ENCODE data around the gene TMEM92. TPM values are rescaled to one million over a fixed set of nuclear protein-coding genes. Genes with fewer than 3 reads are reported as not detected.

Gene TMEM92
- total RNA-seq, 3 donors from 2014 or later (not counting 1 experiment from before 2014, with no cell fraction given): not detected

DNA sequence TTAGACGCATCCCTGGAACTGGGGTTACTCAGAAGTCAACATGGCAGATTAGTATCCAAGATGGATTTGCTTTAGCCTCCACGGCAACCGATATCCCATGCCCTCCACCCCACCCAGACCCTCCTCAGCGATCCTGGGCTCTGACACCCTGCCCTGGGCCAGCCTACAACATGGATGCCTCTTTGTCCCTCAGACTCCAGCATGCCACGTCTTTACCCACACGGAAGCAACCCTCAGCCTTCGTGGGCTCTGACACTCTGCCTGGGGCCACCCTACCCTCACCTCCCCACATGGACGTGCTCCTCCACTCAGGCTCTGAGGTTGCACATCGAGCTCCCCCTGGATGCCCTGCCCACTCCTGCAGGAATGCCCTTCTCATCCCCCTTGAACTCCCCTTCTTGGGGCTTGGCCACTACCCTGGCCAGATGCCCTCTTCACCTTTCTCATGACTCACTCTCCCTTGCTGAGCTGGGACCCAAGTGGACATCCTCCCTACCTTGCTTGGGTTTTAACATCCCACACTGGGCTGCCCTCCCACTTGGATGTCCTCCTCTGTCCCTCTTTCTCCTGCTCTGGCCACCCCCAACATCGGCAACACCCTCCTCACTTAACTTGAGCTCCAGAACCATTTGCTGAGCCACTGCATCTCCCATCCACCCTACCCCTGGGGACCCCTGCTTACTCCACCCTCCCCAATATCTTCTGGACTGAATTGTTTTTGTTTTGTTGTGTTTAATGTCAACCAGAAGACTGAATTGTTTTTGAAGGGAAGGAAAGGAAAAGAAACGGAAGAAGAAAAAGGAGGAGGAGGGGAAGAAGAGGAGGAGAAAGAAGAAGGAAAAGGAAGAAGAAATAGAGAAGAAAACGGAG lies 18.3 kb upstream of the TMEM92 start:
- Mint-ChIP-seq H3K27ac (no peak overlapping the region), H3K27me3 (ENCODE audit: low read depth in 2 of 2) (peaks cover 13% of the 10 kb centered on the region in 2 donors), H3K36me3 (no peaks in the 10 kb centered on the region), H3K4me3 (no peak overlapping the region), H3K4me1 (no peaks in the 10 kb centered on the region), H3K9me3 (no peaks in the 10 kb centered on the region)
- no peaks in the 10 kb centered on the region for H3K4me1 ChIP-seq (ENCODE audit: control insufficient read depth, insufficient read depth, low read length)
- DNase-seq (no peak), ATAC-seq (no peak)
- no peak overlapping the region for H3K27ac ChIP-seq (ENCODE audit: low read length)
- TF ChIP-seq, protein P1, sequence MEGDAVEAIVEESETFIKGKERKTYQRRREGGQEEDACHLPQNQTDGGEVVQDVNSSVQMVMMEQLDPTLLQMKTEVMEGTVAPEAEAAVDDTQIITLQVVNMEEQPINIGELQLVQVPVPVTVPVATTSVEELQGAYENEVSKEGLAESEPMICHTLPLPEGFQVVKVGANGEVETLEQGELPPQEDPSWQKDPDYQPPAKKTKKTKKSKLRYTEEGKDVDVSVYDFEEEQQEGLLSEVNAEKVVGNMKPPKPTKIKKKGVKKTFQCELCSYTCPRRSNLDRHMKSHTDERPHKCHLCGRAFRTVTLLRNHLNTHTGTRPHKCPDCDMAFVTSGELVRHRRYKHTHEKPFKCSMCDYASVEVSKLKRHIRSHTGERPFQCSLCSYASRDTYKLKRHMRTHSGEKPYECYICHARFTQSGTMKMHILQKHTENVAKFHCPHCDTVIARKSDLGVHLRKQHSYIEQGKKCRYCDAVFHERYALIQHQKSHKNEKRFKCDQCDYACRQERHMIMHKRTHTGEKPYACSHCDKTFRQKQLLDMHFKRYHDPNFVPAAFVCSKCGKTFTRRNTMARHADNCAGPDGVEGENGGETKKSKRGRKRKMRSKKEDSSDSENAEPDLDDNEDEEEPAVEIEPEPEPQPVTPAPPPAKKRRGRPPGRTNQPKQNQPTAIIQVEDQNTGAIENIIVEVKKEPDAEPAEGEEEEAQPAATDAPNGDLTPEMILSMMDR (IDR thresholded peaks at IDR 0.05): no peak
- H3K36me3 ChIP-seq (ENCODE audit: control insufficient read depth, insufficient read depth, low read length): no peaks in the 10 kb centered on the region
- no peaks in the 10 kb centered on the region for H3K9me3 ChIP-seq (ENCODE audit: control insufficient read depth, insufficient read depth, low read length)
- no peaks in the 10 kb centered on the region for H3K27me3 ChIP-seq (ENCODE audit: control insufficient read depth, insufficient read depth, low read length)
- intact Hi-C loops (cut with micrococcal nuclease): loop anchor here (10.0 kb wide), 1 partner anchor 59 kb away; no protein-coding TSS in a partner anchor
- WGBS (ENCODE audit: insufficient coverage): 84% methylated on average over 12 of the region's 12 CpGs
- no peak overlapping the region for H3K4me3 ChIP-seq (ENCODE audit: low read length)

GRCh38 chr17:50256826-50257618 lies 17.2 kb upstream of the TMEM92 start:
- Histone ChIP-seq H3K4me3 (ENCODE audit: low read length) (no peak overlapping the region), H3K27me3 (ENCODE audit: control insufficient read depth, insufficient read depth, low read length) (no peaks in the 10 kb centered on the region), H3K36me3 (ENCODE audit: control insufficient read depth, insufficient read depth, low read length) (no peaks in the 10 kb centered on the region), H3K4me1 (ENCODE audit: control insufficient read depth, insufficient read depth, low read length) (no peaks in the 10 kb centered on the region), H3K9me3 (ENCODE audit: control insufficient read depth, insufficient read depth, low read length) (no peaks in the 10 kb centered on the region), H3K27ac (ENCODE audit: low read length) (no peak overlapping the region)
- intact Hi-C loops (cut with micrococcal nuclease): loop anchor here (10.0 kb wide), 1 partner anchor 58 kb away; no protein-coding TSS in a partner anchor
- WGBS (ENCODE audit: insufficient coverage): 85% methylated on average over 6 of the region's 10 CpGs
- ATAC-seq: no peak
- no peak for DNase-seq
- H3K27me3 Mint-ChIP-seq (ENCODE audit: low read depth in 2 of 2): peaks cover 8 to 11% of the 10 kb centered on the region in 2 donors
- TF ChIP-seq, protein P1 (IDR thresholded peaks at IDR 0.05): no peak
- no peak overlapping the region for H3K4me3 Mint-ChIP-seq
- no peaks in the 10 kb centered on the region for H3K9me3 Mint-ChIP-seq
- no peaks in the 10 kb centered on the region for H3K36me3 Mint-ChIP-seq
- H3K4me1 Mint-ChIP-seq: no peaks in the 10 kb centered on the region
- no peak overlapping the region for H3K27ac Mint-ChIP-seq

DNA sequence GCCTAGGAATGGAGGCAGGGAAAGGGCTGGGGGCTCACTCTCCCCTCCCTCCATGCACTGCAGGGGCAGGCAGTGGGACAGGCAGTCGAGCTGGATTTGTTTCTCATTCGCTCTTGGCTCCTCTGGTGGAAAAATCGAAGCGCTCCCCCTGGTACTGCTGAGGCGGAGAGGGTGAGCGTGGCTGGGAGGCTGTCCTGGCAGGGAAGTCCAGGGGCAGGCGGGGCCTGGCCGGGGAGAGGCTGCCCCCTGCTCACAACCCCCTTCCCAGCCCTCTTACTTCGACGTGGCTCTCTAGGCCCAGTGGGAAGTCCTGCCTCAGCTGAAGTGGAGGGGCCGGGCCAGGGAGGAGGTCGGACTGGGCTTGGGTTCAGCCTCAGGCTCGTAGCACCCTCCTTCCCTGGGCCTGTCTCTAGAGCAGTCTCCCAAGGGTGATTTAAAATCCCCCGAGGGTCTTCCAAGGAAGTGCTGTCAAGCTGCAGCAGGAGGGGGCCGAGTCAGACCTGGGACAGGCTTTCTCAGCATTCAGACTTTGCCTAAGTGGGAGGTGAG lies 16.5 kb upstream of the TMEM92 start:
- no peak overlapping the region for H3K27ac ChIP-seq (ENCODE audit: low read length)
- no peaks in the 10 kb centered on the region for H3K4me1 ChIP-seq (ENCODE audit: control insufficient read depth, insufficient read depth, low read length)
- TF ChIP-seq, protein P1 (IDR thresholded peaks at IDR 0.05): no peak
- ATAC-seq (no peak), DNase-seq (no peak)
- H3K36me3 Mint-ChIP-seq: no peaks in the 10 kb centered on the region
- no peaks in the 10 kb centered on the region for H3K9me3 Mint-ChIP-seq
- H3K4me3 Mint-ChIP-seq: no peak overlapping the region
- intact Hi-C loops (cut with micrococcal nuclease): loop anchor here (10.0 kb wide), 1 partner anchor 57 kb away; no protein-coding TSS in a partner anchor
- peaks cover 8 to 15% of the 10 kb centered on the region in 2 donors for H3K27me3 Mint-ChIP-seq (ENCODE audit: low read depth in 2 of 2)
- H3K27ac Mint-ChIP-seq: no peak overlapping the region
- H3K36me3 ChIP-seq (ENCODE audit: control insufficient read depth, insufficient read depth, low read length): no peaks in the 10 kb centered on the region
- H3K9me3 ChIP-seq (ENCODE audit: control insufficient read depth, insufficient read depth, low read length): no peaks in the 10 kb centered on the region
- no peaks in the 10 kb centered on the region for H3K27me3 ChIP-seq (ENCODE audit: control insufficient read depth, insufficient read depth, low read length)
- no peak overlapping the region for H3K4me3 ChIP-seq (ENCODE audit: low read length)
- whole genome bisulfite sequencing (ENCODE audit: insufficient coverage): 84% methylated on average over 15 of the region's 15 CpGs
- H3K4me1 Mint-ChIP-seq: no peaks in the 10 kb centered on the region
